Endodermal cell (in vitro differentiated cells): ENCODE data around the gene MAML2. TPM values are rescaled to one million over a fixed set of nuclear protein-coding genes. Genes with fewer than 3 reads are reported as not detected.

ENCODE experiments used
- DNase-seq: peaks from one replicate; pipeline ENCODE4 v3.0.0-alpha.2; 2017
- H3K27ac ChIP-seq: 2 replicates; pipeline ENCODE4 v1.5.1; 2013; ENCODE audit warnings: mild to moderate bottlenecking, low read depth, low read length, moderate library complexity
- H3K27me3 ChIP-seq: 2 replicates; pipeline ENCODE4 v1.6.1; 2013; ENCODE audit warnings: mild to moderate bottlenecking, low read length, moderate library complexity; ENCODE audit not compliant: insufficient read depth, control insufficient read depth, poor library complexity, severe bottlenecking
- H3K36me3 ChIP-seq: 2 replicates; pipeline ENCODE4 v1.7.0; 2013; ENCODE audit warnings: mild to moderate bottlenecking, low read length, moderate library complexity; ENCODE audit not compliant: control insufficient read depth, insufficient read depth
- H3K4me1 ChIP-seq: one replicate; pipeline ENCODE4 v1.7.0; 2013; ENCODE audit warnings: low read length; ENCODE audit not compliant: control insufficient read depth, insufficient read depth
- H3K4me3 ChIP-seq: 2 replicates; pipeline ENCODE4 v1.5.1; 2013; ENCODE audit warnings: mild to moderate bottlenecking, low read length, moderate library complexity
- H3K9ac ChIP-seq: 2 replicates; pipeline ENCODE4 v1.6.1; 2013; ENCODE audit warnings: mild to moderate bottlenecking, low read length, moderate library complexity; ENCODE audit not compliant: poor library complexity, severe bottlenecking; ENCODE audit errors: extremely low read depth
- H3K9me3 ChIP-seq: 2 replicates; pipeline ENCODE4 v1.6.1; 2013; ENCODE audit warnings: mild to moderate bottlenecking, low read length, moderate library complexity; ENCODE audit not compliant: control insufficient read depth
- H3K27ac Mint-ChIP-seq: 2 replicates; pipeline ENCODE4 v1.8.0; 2020; ENCODE audit warnings: mixed read lengths
- H3K27me3 Mint-ChIP-seq: 2 replicates; pipeline ENCODE4 v1.8.0; 2021; ENCODE audit warnings: mild to moderate bottlenecking, mixed read lengths; ENCODE audit not compliant: insufficient read depth
- H3K36me3 Mint-ChIP-seq: 2 replicates; pipeline ENCODE4 v1.8.0; 2020; ENCODE audit warnings: low read depth, mixed read lengths
- H3K4me1 Mint-ChIP-seq: 2 replicates; pipeline ENCODE4 v1.8.0; 2020; ENCODE audit warnings: mixed read lengths
- H3K4me3 Mint-ChIP-seq: 2 replicates; pipeline ENCODE4 v1.8.0; 2020; ENCODE audit warnings: mild to moderate bottlenecking, moderate library complexity, mixed read lengths
- H3K9me3 Mint-ChIP-seq: 2 replicates; pipeline ENCODE4 v1.8.0; 2020; ENCODE audit warnings: mild to moderate bottlenecking, mixed read lengths
- CTCF ChIP-seq: fragments of 200-600 bp; sonication (generic); conservative IDR thresholded peaks from 2 replicates; pipeline ENCODE4 v1.5.0; 2021; ENCODE audit warnings: antibody characterized with exemption, mild to moderate bottlenecking
- WGBS, 2 experiments: methylation state at CpG; one replicate each; pipeline versions ENCODE4 v1.1.5 to v1.1.7; 2013; ENCODE audit warnings: missing lambda C conversion rate in 2 of 2, mixed read lengths in 1 of 2; ENCODE audit not compliant: insufficient coverage in 1 of 2, insufficient read length in 1 of 2; 5-methylcytosine and 5-hydroxymethylcytosine counted together
- total RNA-seq, 2 donors: library from RNA; stranded (reverse); fragmentation: NEBNext Ultra II Directional in 1 of 2; extraction: Animal tissue kit (Norgen Biotek cat#: 25700) in 1 of 2; gene quantifications; 2 replicates in 1 of 2; 3 replicates in 1 of 2; pipeline ENCODE4 v1.2.1, GENCODE V29; 2021

MAML2 gene
- total RNA-seq, 2 donors from 2014 or later = 6.6 to 8.0 TPM

- Histone ChIP-seq H3K27me3 (no peaks in the 10 kb centered on the region), H3K27ac (no peak overlapping the region), H3K4me1 (peaks cover 2% of the 10 kb centered on the region), H3K4me3 (peak overlapping the region; percentile 100), H3K9me3 (no peaks in the 10 kb centered on the region), H3K36me3 (no peaks in the 10 kb centered on the region), H3K9ac (peak overlapping the region; percentile 83)
- peaks cover 49% of the 10 kb centered on the region for H3K4me1 Mint-ChIP-seq
- no peaks in the 10 kb centered on the region for H3K27me3 Mint-ChIP-seq
- H3K27ac Mint-ChIP-seq = no peak overlapping the region
- peak; percentile 72 for DNase-seq
- H3K9me3 Mint-ChIP-seq = peaks cover 7% of the 10 kb centered on the region
- peak overlapping the region; percentile 78 for H3K4me3 Mint-ChIP-seq
- 74 to 92% methylated on average over 4 to 26 of the region's 26 CpGs for WGBS, 2 experiments
- TF ChIP-seq CTCF = peak; percentile 50
- H3K36me3 Mint-ChIP-seq = no peaks in the 10 kb centered on the region
Observed at GRCh38 chr11:96341211-96342013, 1.6 kb downstream of the MAML2 start.

DNA sequence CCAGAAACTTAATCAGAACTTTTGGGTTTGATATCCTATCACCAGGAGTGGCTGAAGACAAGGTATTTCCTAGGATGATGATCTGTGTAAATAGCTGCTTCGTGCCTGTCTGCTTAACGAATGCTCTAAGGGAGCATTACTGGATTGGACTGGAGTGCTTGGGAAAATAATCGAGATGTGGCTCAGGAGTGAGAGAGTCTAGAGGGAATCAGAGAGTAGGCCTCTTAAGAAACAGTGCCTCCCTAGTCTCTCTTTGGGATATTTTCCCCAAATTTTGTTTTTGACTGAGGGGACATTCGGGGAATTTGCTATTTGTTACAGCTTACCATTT is 2.5 kb downstream of the MAML2 start:
- H3K27me3 ChIP-seq = no peaks in the 10 kb centered on the region
- peaks cover 2% of the 10 kb centered on the region for H3K4me1 ChIP-seq
- H3K9me3 ChIP-seq = no peaks in the 10 kb centered on the region
- H3K4me3 Mint-ChIP-seq = no peak overlapping the region
- peaks cover 3% of the 10 kb centered on the region for H3K9me3 Mint-ChIP-seq
- peaks cover 55% of the 10 kb centered on the region for H3K4me1 Mint-ChIP-seq
- 82 to 93% methylated on average over 3 to 4 of the region's 4 CpGs for WGBS, 2 experiments
- H3K9ac ChIP-seq = no peak overlapping the region
- H3K4me3 ChIP-seq = peak overlapping the region; percentile 100
- no peaks in the 10 kb centered on the region for H3K27me3 Mint-ChIP-seq
- TF ChIP-seq CTCF = no peak
- no peaks in the 10 kb centered on the region for H3K36me3 ChIP-seq
- no peak for DNase-seq
- H3K27ac ChIP-seq = no peak overlapping the region
- no peak overlapping the region for H3K27ac Mint-ChIP-seq
- peaks cover 2% of the 10 kb centered on the region for H3K36me3 Mint-ChIP-seq

DNA sequence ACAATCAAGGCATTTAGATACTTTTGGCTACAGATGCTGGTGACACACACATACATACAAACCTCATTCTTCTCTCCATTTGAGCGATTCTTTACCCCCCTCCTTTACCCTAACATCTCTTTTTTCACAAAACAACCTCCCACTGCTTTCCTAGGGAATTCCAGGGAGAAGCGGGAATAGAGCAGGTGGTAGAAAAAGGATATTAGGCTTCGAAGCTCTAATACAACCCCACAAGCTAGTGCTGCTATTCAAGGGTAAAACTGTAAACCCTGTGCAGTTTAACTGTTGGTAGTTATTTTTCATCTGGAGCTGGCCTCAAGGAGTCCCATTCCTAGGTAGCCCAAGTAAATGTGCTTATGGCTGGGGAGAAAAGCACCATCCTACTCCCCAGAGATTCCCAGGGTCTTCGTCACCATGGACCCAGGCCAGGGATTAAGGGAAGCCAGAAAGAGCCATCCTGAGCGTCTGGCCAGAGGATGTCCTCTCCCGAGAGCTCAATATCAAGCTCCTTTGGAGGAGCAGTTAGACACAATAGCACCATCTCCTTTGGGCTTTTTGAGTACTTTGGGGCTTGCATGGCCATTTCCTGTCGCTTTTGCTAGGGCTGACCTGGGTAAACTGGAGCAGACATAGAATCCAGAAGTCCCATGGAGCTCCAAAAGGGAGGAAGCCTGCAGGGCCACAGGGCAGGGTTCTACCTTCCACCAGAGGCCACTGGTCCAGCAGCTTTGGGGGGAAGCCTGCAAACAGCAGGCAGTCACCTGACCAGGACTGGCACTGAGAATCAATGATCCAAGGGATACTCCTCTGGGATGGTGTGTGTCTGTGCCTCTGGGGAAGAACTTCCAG is 3.1 kb downstream of the MAML2 start:
- H3K4me3 Mint-ChIP-seq = no peak overlapping the region
- WGBS, 2 experiments = 89 to 94% methylated on average over 5 to 7 of the region's 7 CpGs
- no peaks in the 10 kb centered on the region for H3K27me3 Mint-ChIP-seq
- no peak overlapping the region for H3K27ac Mint-ChIP-seq
- Histone ChIP-seq H3K4me1 (peaks cover 2% of the 10 kb centered on the region), H3K27me3 (no peaks in the 10 kb centered on the region), H3K9me3 (no peaks in the 10 kb centered on the region), H3K36me3 (no peaks in the 10 kb centered on the region), H3K27ac (peak overlapping the region; percentile 7), H3K9ac (no peak overlapping the region), H3K4me3 (peak overlapping the region; percentile 100)
- peaks cover 1% of the 10 kb centered on the region for H3K9me3 Mint-ChIP-seq
- no peak for TF ChIP-seq CTCF
- H3K36me3 Mint-ChIP-seq = peaks cover 2% of the 10 kb centered on the region
- H3K4me1 Mint-ChIP-seq = peaks cover 55% of the 10 kb centered on the region
- DNase-seq = no peak
